ENCODE results near the gene GABRA1.

DNA sequence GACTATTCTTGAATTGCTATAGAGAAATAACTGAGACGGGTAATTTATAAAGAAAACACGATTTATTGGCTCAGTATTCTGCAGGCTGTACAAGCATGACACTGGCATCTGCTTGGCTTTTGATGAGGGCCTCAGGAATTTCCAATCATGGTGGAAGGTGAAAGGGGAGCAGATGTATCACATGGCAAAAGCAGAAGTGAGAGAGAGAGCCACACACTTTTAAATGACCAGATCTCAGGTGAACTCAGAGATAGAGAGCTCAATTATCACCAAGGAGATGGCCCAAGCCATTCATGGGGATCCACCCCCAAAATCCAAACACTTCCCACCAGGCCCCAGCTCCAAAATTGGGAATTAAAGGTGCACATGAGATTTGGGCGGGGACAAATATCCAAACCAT lies 15.3 kb downstream of the GABRA1 start:
- TF ChIP-seq CTCF (IDR thresholded peaks at IDR 0.05; ENCODE audit: low read depth, low read length): no peak
- TF ChIP-seq POLR2A (IDR thresholded peaks at IDR 0.05; ENCODE audit: extremely low read depth, insufficient read length): no peak
